OCI-LY7 (cell line): Measurements from ENCODE around the gene CERS6. TPM values are rescaled to one million over a fixed set of nuclear protein-coding genes. Genes with fewer than 3 reads are reported as not detected.

ENCODE experiments used
- BruUV-seq: library from RNA; stranded (reverse); fragments of 400-500 nt; replicated peaks from 2 replicates; lab custom pipeline; 2021; lab: Mats Ljungman, UMichigan
- CTCF ChIA-PET: fragments of 300-600 bp; sonication (Branson Sonifier 250); formaldehyde crosslinking; loops from one replicate; lab custom pipeline; 2022; ENCODE audit warnings: antibody characterized with exemption; ENCODE audit not compliant: unreplicated experiment; lab: Charles Lee
- POLR2A ChIA-PET: fragments of 300-600 bp; sonication (Branson Sonifier 250); formaldehyde crosslinking; loops from one replicate; lab custom pipeline; 2022; ENCODE audit warnings: antibody characterized with exemption; lab: Charles Lee
- DNase-seq: peaks from one replicate; pipeline ENCODE4 v3.0.0-alpha.2; 2015; ENCODE audit warnings: low spot score
- H2AFZ ChIP-seq: fragments of 200-600 bp; sonication (generic), shearing (Covaris generic); 2 replicates; pipeline ENCODE4 v1.6.1; 2014; ENCODE audit warnings: mild to moderate bottlenecking, antibody characterized with exemption, low read length, moderate library complexity
- H3K27ac ChIP-seq: fragments of 200-600 bp; sonication (generic); 2 replicates; pipeline ENCODE4 v1.5.1; 2014; ENCODE audit warnings: mixed run types, low read depth, mild to moderate bottlenecking, moderate library complexity, low read length, inconsistent platforms; ENCODE audit not compliant: poor library complexity, severe bottlenecking
- H3K36me3 ChIP-seq: fragments of 200-600 bp; sonication (generic); 2 replicates; pipeline ENCODE4 v1.6.1; 2014; ENCODE audit warnings: mild to moderate bottlenecking, antibody characterized with exemption, low read length, moderate library complexity, mixed read lengths; ENCODE audit not compliant: insufficient read depth
- H3K4me1 ChIP-seq: fragments of 200-600 bp; sonication (generic); 2 replicates; pipeline ENCODE4 v1.5.1; 2014; ENCODE audit warnings: mild to moderate bottlenecking, low read length; ENCODE audit not compliant: insufficient read depth, poor library complexity, severe bottlenecking
- H3K4me2 ChIP-seq: fragments of 200-600 bp; sonication (generic); 2 replicates; pipeline ENCODE4 v1.6.1; 2014; ENCODE audit warnings: mild to moderate bottlenecking, low read length
- H3K4me3 ChIP-seq: fragments of 200-600 bp; sonication (generic); 2 replicates; pipeline ENCODE4 v1.5.1; 2014; ENCODE audit warnings: mild to moderate bottlenecking, low read depth, low read length; ENCODE audit not compliant: poor library complexity, severe bottlenecking
- H3K79me2 ChIP-seq: fragments of 200-600 bp; sonication (generic); 2 replicates; pipeline ENCODE4 v1.6.1; 2016; ENCODE audit warnings: low read depth, mild to moderate bottlenecking, low read length, moderate library complexity, mixed read lengths; ENCODE audit not compliant: insufficient read depth
- H3K9me2 ChIP-seq: fragments of 200-600 bp; sonication (generic); 2 replicates; pipeline ENCODE4 v1.6.1; 2016; ENCODE audit warnings: mild to moderate bottlenecking, low read length, mixed read lengths; ENCODE audit not compliant: insufficient read depth
- H3K9me3 ChIP-seq: fragments of 200-600 bp; sonication (generic); 2 replicates; pipeline ENCODE4 v1.6.1; 2014; ENCODE audit warnings: mild to moderate bottlenecking, mixed run types, low read length, mixed read lengths
- H4K20me1 ChIP-seq: fragments of 200-600 bp; sonication (generic); 2 replicates; pipeline ENCODE4 v1.6.1; 2014; ENCODE audit warnings: mild to moderate bottlenecking, antibody characterized with exemption, low read length, moderate library complexity, mixed read lengths; ENCODE audit not compliant: insufficient read depth
- EZH2phosphoT487 ChIP-seq: fragments of 200-600 bp; sonication (generic); IDR thresholded peaks from 2 replicates; pipeline ENCODE4 v1.6.1; 2018; ENCODE audit warnings: low read depth, borderline replicate concordance, mild to moderate bottlenecking, mixed run types, antibody characterized with exemption, low read length, moderate library complexity, mixed read lengths
- intact Hi-C: fragments of 100-400 bp; cut with micrococcal nuclease; formaldehyde crosslinking; loops from one replicate; pipeline ENCODE4 v1.10.0; 2022; ENCODE audit not compliant: unreplicated experiment
- total RNA-seq, 2 experiments: library from RNA; depleted of rRNA in 1 of 2; stranded (reverse); fragments of >200 nt in 1 of 2; shearing (Covaris generic) in 1 of 2; gene quantifications; 2 replicates each; pipeline ENCODE4 v1.2.3, GENCODE V29; 2014 to 2022
- TF ChIP-seq, protein P1 (sequence below): fragments of 200-600 bp; sonication (generic); conservative IDR thresholded peaks from 2 replicates; pipeline ENCODE4 v1.5.1; 2014; ENCODE audit warnings: mild to moderate bottlenecking, antibody characterized with exemption, low read length, moderate library complexity, mixed read lengths

The CERS6 gene
- total RNA-seq, 2 experiments from 2014 or later, result 0.04 TPM; not detected in 1

GRCh38 chr2:168683996-168684395 lies 227.9 kb downstream of the CERS6 start:
- H3K4me2 ChIP-seq, result no peak overlapping the region
- CTCF ChIA-PET, result no interaction called here
- POLR2A ChIA-PET, result interaction anchor here (1.1 kb wide), 1 partner anchor 14 kb away, joined by 4 read pairs; no protein-coding TSS in a partner anchor
- no peaks in the 10 kb centered on the region for H4K20me1 ChIP-seq
- no peak overlapping the region for H3K4me3 ChIP-seq
- TF ChIP-seq EZH2phosphoT487, result no peak
- H3K36me3 ChIP-seq, result no peaks in the 10 kb centered on the region
- H2AFZ ChIP-seq, result no peak overlapping the region
- H3K79me2 ChIP-seq, result no peaks in the 10 kb centered on the region
- DNase-seq, result no peak
- intact Hi-C loops, result loop anchor here (10.0 kb wide), 1 partner anchor 339 kb away; no protein-coding TSS in a partner anchor
- H3K9me3 ChIP-seq, result no peaks in the 10 kb centered on the region
- no peaks in the 10 kb centered on the region for H3K9me2 ChIP-seq
- BruUV-seq, result no TSS peak
- H3K27ac ChIP-seq, result no peak overlapping the region
- no peaks in the 10 kb centered on the region for H3K4me1 ChIP-seq

- Histone ChIP-seq H2AFZ (no peak overlapping the region), H3K4me2 (no peak overlapping the region), H3K9me3 (no peaks in the 10 kb centered on the region), H3K79me2 (no peaks in the 10 kb centered on the region), H3K4me1 (no peaks in the 10 kb centered on the region), H3K36me3 (no peaks in the 10 kb centered on the region), H4K20me1 (no peaks in the 10 kb centered on the region), H3K9me2 (no peaks in the 10 kb centered on the region), H3K27ac (no peak overlapping the region), H3K4me3 (no peak overlapping the region)
- ChIA-PET CTCF (no interaction called here), POLR2A (interaction anchor here (1.1 kb wide), 1 partner anchor 15 kb away, joined by 4 read pairs; no protein-coding TSS in a partner anchor)
- no peak for TF ChIP-seq EZH2phosphoT487
- TF ChIP-seq, protein P1, sequence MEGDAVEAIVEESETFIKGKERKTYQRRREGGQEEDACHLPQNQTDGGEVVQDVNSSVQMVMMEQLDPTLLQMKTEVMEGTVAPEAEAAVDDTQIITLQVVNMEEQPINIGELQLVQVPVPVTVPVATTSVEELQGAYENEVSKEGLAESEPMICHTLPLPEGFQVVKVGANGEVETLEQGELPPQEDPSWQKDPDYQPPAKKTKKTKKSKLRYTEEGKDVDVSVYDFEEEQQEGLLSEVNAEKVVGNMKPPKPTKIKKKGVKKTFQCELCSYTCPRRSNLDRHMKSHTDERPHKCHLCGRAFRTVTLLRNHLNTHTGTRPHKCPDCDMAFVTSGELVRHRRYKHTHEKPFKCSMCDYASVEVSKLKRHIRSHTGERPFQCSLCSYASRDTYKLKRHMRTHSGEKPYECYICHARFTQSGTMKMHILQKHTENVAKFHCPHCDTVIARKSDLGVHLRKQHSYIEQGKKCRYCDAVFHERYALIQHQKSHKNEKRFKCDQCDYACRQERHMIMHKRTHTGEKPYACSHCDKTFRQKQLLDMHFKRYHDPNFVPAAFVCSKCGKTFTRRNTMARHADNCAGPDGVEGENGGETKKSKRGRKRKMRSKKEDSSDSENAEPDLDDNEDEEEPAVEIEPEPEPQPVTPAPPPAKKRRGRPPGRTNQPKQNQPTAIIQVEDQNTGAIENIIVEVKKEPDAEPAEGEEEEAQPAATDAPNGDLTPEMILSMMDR, result no peak
- no peak for DNase-seq
- BruUV-seq, result no TSS peak
- intact Hi-C loops, result loop anchor here (10.0 kb wide), 1 partner anchor 340 kb away; no protein-coding TSS in a partner anchor
Observed at GRCh38 chr2:168684921-168685599, 229.0 kb downstream of the CERS6 start.

DNA sequence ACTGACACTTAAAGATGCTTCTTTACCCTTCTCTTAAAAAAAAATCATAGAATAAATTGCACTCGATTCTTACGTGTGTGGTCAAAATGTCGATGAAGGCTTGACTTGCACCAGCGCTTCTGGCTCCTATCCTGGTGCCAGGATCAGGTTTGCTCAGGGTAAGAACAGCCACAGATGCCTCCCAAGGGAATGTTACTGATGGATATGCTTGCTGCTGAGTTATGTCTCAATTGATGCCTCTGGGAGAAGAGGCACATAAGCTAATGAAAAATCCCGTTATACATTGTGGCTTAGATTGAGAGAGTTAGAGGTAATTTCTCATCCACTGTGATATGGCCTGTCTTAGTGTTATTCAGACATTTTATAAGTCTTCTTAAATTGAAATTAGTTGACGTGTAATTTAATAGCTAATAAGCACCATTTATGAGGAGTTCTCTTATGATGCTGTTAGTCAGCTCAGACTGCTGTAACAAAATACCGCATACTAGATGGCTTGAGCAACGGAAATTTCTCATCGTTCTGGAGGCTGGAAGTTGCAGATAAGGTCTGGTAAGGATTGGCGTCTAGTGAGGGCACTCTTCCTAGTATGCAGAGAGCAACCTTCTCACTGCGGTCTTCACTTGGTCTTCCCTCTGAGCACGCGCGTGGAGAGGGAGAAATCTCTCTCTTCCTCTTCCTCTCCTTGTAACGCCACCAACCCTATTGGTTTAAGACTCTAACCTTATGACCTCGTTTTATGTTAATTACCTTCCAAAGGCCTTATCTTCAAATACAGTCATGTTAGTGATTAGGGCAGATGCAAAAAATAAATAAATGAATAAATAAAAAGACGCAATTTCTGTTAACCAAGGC lies 229.8 kb downstream of the CERS6 start:
- Histone ChIP-seq H3K79me2 (no peaks in the 10 kb centered on the region), H2AFZ (no peak overlapping the region), H3K9me2 (no peaks in the 10 kb centered on the region), H3K4me3 (no peak overlapping the region), H3K27ac (no peak overlapping the region), H3K36me3 (no peaks in the 10 kb centered on the region), H3K4me2 (no peak overlapping the region), H3K9me3 (no peaks in the 10 kb centered on the region), H3K4me1 (no peaks in the 10 kb centered on the region), H4K20me1 (no peaks in the 10 kb centered on the region)
- POLR2A ChIA-PET, result interaction anchor here (0.6 kb wide), 1 partner anchor 65 kb away, joined by 3 read pairs; no protein-coding TSS in a partner anchor
- CTCF ChIA-PET, result no interaction called here
- no peak for DNase-seq
- intact Hi-C loops, result loop anchor here (10.0 kb wide), 1 partner anchor 341 kb away; no protein-coding TSS in a partner anchor
- BruUV-seq, result no TSS peak
- TF ChIP-seq, protein P1, result no peak
- no peak for TF ChIP-seq EZH2phosphoT487
